Measurements from ENCODE around the gene KDF1. TPM values are rescaled to one million over a fixed set of nuclear protein-coding genes. Genes with fewer than 3 reads are reported as not detected.

Gene KDF1
- total and polyA plus RNA-seq, 2 of the 13 experiments (the other 11 are each of a cell fraction or from before 2014, with no cell fraction given), result 1.9 to 4.9 TPM

GRCh38 chr1:26945138-26945537 lies 15.1 kb downstream of the KDF1 start (continued):
- TF ChIP-seq HMGXB3 (CRISPR knock-in tag; IDR thresholded peaks at IDR 0.05; ENCODE audit: borderline replicate concordance), result no peak
- TF ChIP-seq SIX1 (CRISPR knock-in tag; IDR thresholded peaks at IDR 0.05; ENCODE audit: borderline replicate concordance), result no peak
- TF ChIP-seq HNRNPH1 (optimal IDR thresholded peaks at IDR 0.05; ENCODE audit: low read depth, low read length), result no peak
- no peak for TF ChIP-seq NPAS2 (CRISPR knock-in tag; IDR thresholded peaks at IDR 0.05; ENCODE audit: borderline replicate concordance)
- TF ChIP-seq CHCHD3 (CRISPR knock-in tag; IDR thresholded peaks at IDR 0.05), result no peak
- TF ChIP-seq ZBTB4 (CRISPR knock-in tag; IDR thresholded peaks at IDR 0.05; ENCODE audit: borderline replicate concordance), result no peak
- no peak for TF ChIP-seq SMC3 (IDR thresholded peaks at IDR 0.05; ENCODE audit: low read length)
- TF ChIP-seq HNRNPK (IDR thresholded peaks at IDR 0.05; ENCODE audit: low read depth, low read length, poor library complexity, severe bottlenecking), result no peak
- TF ChIP-seq ZNF329 (CRISPR knock-in tag; IDR thresholded peaks at IDR 0.05; ENCODE audit: low read depth), result 0 out of 2 replicates have a peak, but pooled peaks have one; percentile 31
- no peak for TF ChIP-seq XBP1 (CRISPR knock-in tag; IDR thresholded peaks at IDR 0.05)
- no peak for TF ChIP-seq ZSCAN31 (CRISPR knock-in tag; IDR thresholded peaks at IDR 0.05; ENCODE audit: low read depth)
- no peak for TF ChIP-seq ZNF30 (CRISPR knock-in tag; IDR thresholded peaks at IDR 0.05)
- no peak for TF ChIP-seq RBM39 (IDR thresholded peaks at IDR 0.05; ENCODE audit: low read depth, low read length, poor library complexity, severe bottlenecking)
- no peak for TF ChIP-seq NRL (CRISPR knock-in tag; IDR thresholded peaks at IDR 0.05; ENCODE audit: borderline replicate concordance)
- TF ChIP-seq SP1 (IDR thresholded peaks at IDR 0.05), result no peak
- TF ChIP-seq SP1 (CRISPR knock-in tag; IDR thresholded peaks at IDR 0.05), result no peak
- no peak for TF ChIP-seq SIN3B (IDR thresholded peaks at IDR 0.05; ENCODE audit: low read length)
- TF ChIP-seq ATM (IDR thresholded peaks at IDR 0.05; ENCODE audit: borderline replicate concordance), result no peak
- no peak for TF ChIP-seq ZNF17 (CRISPR knock-in tag; IDR thresholded peaks at IDR 0.05)
- TF ChIP-seq ZNF652 (CRISPR knock-in tag; IDR thresholded peaks at IDR 0.05; ENCODE audit: borderline replicate concordance, low read depth), result peak; percentile 98
- TF ChIP-seq NR2F2 (IDR thresholded peaks at IDR 0.05; ENCODE audit: borderline replicate concordance, low read depth), result peak; percentile 66; the same call in 1 of the 2 replicates
- no peak for TF ChIP-seq GABPB1 (CRISPR knock-in tag; IDR thresholded peaks at IDR 0.05)
- no peak for TF ChIP-seq DDIT3 (CRISPR knock-in tag; IDR thresholded peaks at IDR 0.05)
- no peak for TF ChIP-seq SRSF1 (optimal IDR thresholded peaks at IDR 0.05; ENCODE audit: low read depth, low read length)
- TF ChIP-seq SPEN (CRISPR knock-in tag; IDR thresholded peaks at IDR 0.05; ENCODE audit: low read depth), result no peak
- no peak for TF ChIP-seq ZNF562 (CRISPR knock-in tag; IDR thresholded peaks at IDR 0.05; ENCODE audit: borderline replicate concordance)
